Stimulated activated CD8-positive, alpha-beta memory T cell treated with anti-CD3 and anti-CD28 coated beads, Interleukin-4, amount 100 ng/mL, for 1 hour (primary cell): ENCODE data around the gene CSNK1D.
A peak's percentile ranks its signal among the peaks of the same experiment; 100 is the strongest.
"Not testable (repeated sequence)": the region's sequence is repeated elsewhere in the genome, so short reads cannot be mapped to it uniquely, and the experiment has no call there.

Source experiments
- DNase-seq, 2 donors: peaks; one replicate each; pipeline ENCODE4 v3.0.0-alpha.2; 2020; ENCODE audit warnings: low read depth in 2 of 2, low spot score in 1 of 2

The CSNK1D gene

GRCh38 chr17:82274134-82275020, 877 bp upstream of the CSNK1D start:
- DNase-seq = no peak

DNA sequence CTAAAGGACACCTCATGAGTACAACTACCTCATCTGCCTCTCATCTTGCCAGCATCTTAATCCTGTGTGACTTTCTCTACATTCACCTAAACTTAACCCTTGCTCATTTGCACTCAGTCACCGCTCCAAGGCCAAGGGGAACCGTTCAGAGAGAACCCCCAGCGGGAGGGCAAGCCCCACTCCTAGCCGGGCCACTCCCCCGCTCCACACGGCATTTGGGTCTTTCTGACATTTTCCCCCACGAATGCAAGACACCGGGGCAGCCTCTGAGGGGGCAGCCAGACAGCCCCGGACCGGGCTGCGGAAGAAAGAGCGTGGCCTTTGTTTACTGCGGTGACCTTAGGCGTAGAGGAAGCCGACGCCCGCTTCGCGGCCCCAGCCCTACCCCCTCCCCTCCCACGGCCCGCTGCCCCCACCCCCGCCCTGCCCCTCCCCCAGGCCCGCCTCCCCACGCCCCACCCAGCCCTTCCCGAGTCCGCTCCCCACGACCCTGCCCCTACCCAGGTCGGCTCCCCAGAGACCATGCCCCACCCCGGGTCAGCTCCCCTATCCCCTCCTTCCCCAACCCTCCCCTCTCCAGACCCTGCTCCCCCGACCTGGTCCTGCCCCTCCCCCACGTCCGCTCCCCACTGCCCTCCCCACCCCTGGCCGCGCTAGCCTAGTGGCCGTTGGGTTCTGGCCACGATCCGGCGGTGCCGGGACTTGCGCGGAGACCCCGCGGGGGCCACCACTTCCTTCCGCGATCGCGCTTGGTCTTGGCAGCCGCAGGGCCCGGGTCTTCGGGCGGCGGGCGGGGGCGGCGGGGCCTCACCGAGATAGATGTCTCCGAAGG, 789 bp downstream of the CSNK1D start:
- DNase-seq = peak in 1 of 2 donors; percentile 9

DNA sequence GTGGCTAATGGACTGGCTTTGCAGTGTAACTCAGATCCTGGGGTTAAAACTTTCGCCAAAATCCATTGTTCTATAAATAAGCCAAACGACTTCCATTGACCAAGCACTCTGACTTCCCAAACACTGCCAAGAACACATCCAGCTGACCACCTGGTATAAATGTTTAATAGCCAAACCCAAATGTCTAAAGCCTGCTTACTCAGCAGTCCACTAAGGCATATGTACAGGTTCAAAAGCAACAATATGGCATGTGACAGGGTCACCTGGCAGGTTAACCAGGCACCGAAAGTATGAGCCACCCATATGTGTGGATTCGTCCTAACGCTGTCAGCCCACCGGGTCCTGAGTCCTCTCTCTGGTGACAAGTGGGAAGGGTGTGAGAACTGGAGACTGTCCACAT, 2.1 kb downstream of the CSNK1D start:
- no peak for DNase-seq

- no peak for DNase-seq
Measured at GRCh38 chr17:82270651-82271050, 2.8 kb downstream of the CSNK1D start.

DNA sequence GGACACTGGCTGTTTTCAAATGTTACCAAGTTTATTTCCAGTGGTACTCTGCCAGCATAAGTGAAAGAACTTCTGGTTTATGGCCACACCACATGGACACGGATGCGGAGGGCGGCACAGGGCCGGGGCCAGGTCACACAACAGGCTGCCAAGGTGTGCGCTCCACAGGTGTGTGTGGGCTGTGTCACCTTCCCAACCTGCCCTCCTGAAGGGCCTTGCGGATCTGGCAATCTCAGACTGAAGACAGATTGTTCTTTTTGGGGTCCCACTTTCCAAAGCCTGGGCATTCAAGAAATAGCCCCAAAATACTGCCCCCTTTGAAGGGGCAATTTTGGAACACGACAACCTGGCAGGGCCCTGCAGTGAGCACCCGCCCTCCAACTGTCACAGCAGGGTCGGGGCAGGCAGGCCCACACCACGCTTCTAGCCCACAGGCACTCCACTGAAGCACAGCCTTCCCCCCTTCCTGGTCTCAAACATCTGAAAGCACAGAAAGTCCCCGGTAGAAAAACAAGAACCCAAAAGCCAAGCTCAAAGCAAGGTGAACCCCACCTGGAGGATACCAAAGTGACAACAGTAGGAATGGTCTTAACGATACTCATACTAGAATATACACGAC, 3.5 kb downstream of the CSNK1D start:
- DNase-seq = no peak

DNA sequence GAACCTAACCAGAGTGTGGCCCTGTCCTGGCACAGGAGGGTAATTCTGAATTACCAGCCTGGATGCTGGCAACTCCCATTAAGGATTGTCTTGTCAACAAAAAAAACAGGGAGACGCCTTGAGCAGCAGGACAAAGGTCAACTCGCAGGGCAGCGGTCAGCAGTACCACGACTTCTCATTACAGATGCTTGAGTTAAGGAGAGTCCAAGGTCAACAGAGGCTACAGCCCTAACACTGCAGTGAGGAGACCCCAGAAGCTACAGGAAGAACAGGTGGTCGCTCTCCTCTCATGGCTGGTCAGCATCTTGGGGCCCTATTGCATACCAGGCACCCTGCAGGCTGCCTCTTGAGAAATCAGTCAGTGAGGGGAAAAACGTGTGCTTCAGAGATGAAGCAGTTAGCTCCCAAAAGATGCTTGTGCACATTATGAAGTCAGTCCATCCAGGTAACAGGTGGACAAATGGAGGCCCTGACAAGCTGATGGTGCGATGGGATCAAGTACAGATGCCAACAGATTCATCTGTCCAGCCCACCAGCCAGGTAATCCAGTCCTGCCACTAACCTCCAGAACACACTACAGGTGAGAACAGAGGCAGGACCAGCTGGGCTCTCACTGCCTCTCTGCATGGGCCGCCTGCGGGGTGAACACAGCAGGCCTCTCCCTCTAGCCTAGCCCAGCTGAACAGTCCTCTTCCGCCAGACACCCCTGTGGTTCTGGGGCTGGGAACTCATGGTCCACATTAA, 4.2 kb downstream of the CSNK1D start:
- no peak for DNase-seq

GRCh38 chr17:82267575-82268379, 5.7 kb downstream of the CSNK1D start:
- peak; percentile 23 to 24 for DNase-seq

DNA sequence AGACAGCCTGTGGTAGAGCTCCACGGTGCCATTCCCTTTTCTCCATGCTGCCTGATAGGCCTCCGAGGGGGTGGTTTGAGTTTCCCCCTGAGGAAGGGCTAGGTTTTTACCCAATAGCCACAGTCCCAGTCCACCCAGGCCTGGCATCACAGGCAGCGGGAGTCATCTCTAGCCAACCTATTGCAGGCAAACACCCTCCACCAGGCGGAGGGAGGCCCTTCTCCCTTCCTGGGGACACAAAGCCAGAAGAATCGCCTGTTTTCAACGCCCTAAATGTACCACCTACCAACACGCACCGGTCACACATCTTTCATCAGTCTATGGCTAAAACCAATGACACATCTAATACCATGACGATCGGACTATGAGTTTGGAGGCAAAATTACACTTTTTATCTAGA, 7.4 kb downstream of the CSNK1D start:
- DNase-seq = no peak

DNA sequence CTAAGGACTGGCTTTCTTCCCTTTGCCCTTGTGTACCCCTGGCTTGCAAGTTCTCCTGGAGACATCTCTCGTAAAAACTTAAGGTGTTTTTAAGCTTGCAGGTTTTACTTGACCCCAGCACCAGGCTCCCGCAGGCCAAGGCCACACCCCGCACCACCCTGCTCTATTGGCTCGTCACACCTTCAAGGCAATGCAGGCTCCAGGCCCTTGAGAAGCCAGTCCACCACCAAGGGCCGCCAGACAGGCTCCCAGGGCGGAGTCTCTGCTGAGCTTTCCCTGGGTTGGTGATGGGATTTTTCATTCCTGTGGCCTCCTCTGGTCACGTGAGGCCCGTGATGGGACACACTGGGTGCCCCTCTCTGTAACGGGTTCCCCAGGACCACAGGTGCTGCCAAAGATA, 9.9 kb downstream of the CSNK1D start:
- no peak for DNase-seq

- DNase-seq = no peak
Measured at GRCh38 chr17:82262344-82262743, 11.2 kb downstream of the CSNK1D start.

- DNase-seq = not testable (repeated sequence)
Measured at GRCh38 chr17:82259972-82260961, 13.2 kb downstream of the CSNK1D start.

DNA sequence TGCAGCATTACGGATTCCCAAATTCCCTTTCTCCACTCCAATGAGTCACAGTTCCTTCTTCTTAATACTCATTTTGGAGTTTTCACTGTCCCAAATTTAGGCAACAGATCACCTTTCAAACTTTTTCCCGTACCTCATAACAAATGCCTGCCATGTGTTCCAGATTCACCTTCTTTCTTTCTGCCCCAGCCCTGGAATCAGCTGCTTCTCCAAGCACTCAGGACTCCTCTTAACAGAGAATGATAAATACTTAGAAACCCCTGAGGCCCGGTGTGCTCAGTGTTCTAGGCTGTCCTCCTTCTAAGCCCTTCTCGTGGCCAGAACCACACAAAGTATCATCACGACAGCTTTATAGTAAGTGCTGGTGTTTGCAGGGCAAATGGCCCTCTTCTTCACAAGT, 14.9 kb downstream of the CSNK1D start:
- no peak for DNase-seq

- DNase-seq = peak in 1 of 2 donors; percentile 53
Measured at GRCh38 chr17:82257473-82257872, 16.0 kb downstream of the CSNK1D start.

- no peak for DNase-seq
Measured at GRCh38 chr17:82256242-82256885, 17.1 kb downstream of the CSNK1D start.

DNA sequence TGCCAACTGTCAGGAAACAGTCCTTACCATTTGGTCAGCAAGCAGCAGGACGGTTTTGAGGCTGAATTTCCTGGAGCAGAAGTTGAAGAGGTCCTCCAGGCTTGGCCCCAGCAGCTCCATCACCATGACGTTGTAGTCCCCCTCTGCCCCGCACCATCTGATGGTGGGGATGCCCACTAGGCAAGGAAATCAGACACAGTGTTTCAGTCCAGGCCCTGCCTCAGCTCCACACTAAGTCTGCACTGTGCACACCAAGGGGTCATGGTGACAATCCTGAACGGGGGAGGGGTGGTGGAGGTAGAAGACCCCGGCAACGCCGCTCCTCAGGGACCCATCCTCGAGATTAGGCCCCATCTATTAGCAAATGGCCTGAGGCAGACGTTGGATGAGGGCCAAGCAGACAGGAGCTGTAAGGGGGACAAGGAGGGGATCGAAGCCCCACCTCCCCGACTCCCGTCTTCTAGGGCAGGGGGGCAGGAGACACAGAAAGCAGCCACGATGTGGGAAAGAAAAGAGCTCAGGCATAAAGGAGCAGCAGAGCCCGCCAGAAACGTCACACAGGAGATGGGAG, 18.0 kb downstream of the CSNK1D start:
- no peak for DNase-seq

DNA sequence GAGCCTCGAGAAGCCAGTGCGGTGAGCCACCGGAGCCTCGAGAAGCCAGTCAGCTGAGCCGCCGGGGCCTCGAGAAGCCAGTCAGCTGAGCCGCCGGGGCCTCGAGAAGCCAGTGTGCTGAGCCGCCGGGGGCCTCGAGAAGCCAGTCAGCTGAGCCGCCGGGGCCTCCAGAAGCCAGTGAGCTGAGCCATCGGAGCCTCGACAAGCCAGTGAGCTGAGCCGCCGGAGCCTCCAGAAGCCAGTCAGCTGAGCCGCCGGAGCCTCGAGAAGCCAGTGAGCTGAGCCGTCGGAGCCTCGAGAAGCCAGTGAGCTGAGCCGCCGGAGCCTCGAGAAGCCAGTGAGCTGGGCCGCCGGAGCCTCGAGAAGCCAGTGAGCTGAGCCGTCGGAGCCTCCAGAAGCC, 18.8 kb downstream of the CSNK1D start:
- not testable (repeated sequence) for DNase-seq

DNA sequence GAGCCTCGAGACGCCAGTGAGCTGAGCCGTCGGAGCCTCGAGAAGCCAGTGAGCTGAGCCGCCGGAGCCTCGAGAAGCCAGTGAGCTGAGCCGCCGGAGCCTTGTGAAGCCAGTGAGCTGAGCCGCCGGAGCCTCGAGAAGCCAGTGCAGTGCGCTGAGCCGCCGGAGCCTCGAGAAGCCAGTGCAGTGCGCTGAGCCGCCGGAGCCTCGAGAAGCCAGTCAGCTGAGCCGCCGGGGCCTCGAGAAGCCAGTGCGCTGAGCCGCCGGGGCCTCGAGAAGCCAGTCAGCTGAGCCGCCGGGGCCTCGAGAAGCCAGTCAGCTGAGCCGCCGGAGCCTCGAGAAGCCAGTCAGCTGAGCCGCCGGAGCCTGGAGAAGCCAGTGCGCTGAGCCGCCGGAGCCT, 19.4 kb downstream of the CSNK1D start:
- not testable (repeated sequence) for DNase-seq

- no peak for DNase-seq
Measured at GRCh38 chr17:82253179-82253544, 20.3 kb downstream of the CSNK1D start.
